HG02642 (cell line): Measurements from ENCODE around the gene GJA10.
A peak's percentile ranks its signal among the peaks of the same experiment; 100 is the strongest.
"Not testable (repeated sequence)": the region's sequence is repeated elsewhere in the genome, so short reads cannot be mapped to it uniquely, and the experiment has no call there.

ENCODE experiments used
- ATAC-seq: cut with Tn5 transposase; IDR thresholded peaks from one replicate; pipeline ENCODE4 v1.9.1; 2021; ENCODE audit warnings: mild to moderate bottlenecking; ENCODE audit not compliant: unreplicated experiment, poor library complexity

Gene GJA10

DNA sequence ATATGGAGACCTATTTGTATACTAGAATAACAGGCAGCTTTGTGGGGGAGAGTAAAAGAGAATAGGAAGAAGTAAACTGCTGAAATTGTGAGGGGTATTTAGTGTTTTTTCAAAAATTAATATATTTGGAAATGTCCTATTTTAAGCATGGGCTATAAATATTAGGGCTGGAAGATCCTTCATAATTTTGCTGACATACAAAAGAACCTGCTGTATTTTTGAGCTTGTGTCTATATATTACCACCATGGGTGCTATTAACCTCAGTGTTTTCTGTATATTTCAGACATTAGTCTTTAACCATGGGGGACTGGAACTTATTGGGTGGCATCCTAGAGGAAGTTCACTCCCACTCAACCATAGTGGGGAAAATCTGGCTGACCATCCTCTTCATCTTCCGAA, at the start of gene GJA10:
Gene GJA10 (plus strand): TSS at position 301 of the 400 bp plus-strand sequence. CDS start 0 bp downstream, at position 301.
- no peak for ATAC-seq

DNA sequence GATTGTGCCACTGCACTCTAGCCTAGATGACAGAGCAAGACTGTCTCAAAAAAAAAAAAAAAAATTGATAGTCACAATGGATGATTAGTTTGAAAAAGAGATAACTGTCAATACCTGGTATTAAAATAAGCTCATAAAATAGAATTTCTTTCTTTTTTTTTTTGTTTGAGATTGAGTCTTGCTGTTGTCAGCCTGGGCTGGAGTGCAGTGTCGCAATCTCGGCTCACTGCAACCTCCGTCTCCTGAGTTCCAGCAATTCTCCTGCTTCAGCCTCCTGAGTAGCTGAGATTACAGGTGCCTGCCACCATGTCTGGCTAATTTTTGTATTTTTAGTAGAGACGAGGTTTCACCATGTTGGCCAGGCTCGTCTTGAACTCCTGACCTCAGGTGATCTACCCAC, 46.8 kb upstream of the GJA10 start:
- not testable (repeated sequence) for ATAC-seq

DNA sequence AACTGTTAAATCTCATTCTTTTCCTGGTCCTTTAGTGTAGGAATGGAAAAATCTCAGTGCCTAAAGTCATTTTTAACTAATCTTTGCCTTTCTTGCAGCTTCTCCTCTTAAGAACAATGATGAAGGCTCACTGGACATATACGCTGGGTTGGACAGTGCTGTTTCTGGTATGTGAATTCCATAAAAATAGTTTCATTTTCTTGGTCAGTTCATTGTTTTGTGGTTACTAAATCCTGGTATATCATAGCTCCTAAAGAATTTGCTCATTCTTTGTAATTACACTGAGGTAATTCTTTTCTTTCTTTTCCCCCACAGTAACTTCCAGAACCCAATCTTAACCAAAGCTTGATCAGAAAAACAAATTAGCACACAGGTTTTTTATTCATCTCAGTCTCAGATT, 41.2 kb upstream of the GJA10 start:
- no peak for ATAC-seq

DNA sequence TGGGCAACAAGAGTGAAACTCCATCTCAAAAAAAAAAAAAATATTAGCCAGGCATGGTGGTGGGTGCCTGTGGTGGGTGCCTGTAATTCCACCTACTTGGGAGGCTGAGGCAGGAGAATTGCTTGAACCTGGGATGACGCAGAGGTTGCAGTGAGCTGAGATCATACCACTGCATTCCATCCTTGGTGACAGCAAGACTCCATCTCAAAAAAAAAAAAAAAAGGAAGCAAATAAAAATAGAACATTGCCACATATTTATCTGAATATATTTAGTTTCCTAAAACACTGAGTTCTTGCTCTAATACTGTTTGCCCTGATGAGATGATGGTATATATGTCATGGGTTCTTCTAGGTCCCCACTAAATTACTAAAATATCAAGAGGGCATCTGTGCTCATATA, 36.2 kb upstream of the GJA10 start:
- no peak for ATAC-seq

DNA sequence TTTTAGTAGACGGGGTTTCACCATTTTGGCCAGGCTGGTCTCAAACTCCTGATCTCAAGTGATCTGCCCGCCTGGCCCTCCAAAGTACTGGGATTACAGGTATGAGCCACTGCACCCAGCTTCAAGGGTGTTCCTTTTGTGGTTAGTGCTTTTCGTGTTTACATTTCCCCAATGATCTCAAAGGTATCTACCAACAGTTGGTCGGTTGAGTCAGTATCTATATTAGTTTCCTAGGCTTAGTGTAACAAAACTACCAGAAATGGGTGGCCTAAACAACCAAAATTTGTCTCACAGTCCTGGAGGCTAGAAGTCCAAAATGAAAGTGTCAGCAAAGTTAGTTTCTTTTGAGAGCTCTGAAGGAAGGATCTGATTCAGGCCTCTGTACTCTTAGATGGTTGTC, 34.5 kb upstream of the GJA10 start:
- no peak for ATAC-seq

DNA sequence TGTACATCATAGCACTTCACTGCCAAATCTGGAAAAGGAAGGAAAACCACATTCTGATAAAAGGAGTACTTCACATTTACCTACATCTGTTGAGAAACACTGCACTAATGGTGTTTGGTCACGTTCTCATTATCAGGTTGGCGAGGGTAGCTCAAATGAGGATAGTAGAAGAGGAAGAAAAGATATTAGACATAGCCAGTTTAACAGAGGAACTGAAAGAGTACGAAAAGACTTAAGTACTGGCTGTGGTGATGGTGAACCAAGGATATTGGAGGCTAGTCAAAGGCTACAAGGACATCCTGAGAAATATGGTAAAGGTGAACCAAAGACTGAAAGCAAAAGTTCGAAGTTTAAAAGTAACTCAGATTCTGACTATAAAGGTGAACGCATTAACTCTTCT, 32.0 kb upstream of the GJA10 start:
- ATAC-seq, result peak; percentile 58

DNA sequence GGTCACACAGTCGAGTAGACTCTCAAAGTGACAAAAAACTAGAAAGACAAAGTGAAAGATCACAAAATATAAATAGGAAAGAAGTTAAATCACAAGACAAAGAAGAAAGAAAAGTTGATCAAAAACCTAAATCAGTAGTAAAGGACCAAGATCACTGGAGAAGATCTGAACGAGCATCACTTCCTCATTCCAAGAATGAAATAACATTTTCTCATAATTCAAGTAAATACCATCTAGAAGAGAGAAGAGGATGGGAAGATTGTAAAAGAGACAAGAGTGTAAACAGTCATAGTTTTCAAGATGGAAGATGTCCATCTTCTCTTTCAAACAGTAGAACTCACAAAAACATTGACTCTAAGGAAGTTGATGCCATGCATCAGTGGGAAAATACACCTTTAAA, 31.6 kb upstream of the GJA10 start:
- ATAC-seq, result peak; percentile 12

DNA sequence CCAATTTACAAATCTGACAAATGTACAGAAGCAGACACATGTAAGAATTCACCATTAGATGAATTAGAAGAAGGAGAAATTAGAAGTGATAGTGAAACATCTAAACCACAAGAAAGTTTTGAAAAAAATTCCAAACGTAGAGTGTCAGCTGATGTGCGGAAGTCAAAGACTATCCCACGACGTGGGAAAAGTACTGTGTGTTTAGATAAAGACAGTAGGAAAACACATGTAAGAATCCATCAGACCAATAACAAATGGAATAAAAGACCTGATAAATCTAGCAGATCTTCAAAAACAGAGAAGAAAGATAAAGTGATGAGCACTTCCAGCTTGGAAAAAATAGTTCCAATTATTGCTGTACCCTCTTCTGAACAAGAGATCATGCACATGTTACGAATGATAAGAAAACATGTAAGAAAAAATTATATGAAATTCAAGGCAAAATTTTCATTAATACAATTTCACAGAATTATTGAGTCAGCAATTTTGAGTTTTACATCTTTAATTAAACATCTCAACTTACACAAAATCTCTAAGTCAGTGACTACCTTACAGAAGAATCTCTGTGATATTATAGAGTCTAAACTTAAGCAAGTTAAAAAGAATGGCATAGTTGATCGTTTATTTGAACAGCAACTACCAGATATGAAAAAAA, 28.1 kb upstream of the GJA10 start:
- ATAC-seq, result no peak

DNA sequence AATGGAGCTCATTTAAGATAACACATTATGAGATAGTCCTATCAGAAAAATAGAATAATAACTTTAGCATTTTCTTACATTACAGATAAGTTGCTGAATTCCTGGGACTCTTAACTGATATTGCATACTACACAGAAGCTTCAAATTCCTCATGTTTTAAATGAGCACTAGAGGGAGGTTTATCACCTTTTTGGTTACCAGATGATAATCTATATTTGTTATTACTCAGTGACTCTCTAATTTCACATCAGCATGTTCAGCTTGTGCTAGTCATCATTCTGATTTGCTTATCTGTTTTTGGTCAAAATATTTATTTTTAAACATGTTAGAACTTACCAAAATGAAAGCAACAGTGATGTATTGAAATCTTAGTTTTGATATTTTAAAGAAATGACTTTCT, 20.5 kb upstream of the GJA10 start:
- ATAC-seq, result no peak

DNA sequence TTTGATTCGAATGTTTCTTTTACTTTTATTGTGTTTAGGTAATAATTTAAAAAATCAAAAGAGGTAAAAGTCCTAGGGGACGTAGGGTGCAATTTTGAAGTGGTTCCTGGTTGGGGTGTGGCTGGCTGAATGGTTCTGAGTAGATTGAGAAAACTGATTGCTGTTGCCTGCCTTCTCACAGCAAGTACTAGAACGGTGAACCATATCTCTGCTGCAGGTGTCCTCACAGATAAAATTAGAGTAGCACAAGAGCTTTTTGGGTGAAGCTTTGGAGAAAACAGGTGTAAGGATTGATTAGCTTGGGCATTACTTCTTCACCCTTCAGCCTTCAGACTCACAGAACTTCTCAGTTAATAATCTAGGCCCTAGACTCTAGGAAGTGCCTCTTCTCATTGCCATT, 19.8 kb upstream of the GJA10 start:
- ATAC-seq, result no peak

DNA sequence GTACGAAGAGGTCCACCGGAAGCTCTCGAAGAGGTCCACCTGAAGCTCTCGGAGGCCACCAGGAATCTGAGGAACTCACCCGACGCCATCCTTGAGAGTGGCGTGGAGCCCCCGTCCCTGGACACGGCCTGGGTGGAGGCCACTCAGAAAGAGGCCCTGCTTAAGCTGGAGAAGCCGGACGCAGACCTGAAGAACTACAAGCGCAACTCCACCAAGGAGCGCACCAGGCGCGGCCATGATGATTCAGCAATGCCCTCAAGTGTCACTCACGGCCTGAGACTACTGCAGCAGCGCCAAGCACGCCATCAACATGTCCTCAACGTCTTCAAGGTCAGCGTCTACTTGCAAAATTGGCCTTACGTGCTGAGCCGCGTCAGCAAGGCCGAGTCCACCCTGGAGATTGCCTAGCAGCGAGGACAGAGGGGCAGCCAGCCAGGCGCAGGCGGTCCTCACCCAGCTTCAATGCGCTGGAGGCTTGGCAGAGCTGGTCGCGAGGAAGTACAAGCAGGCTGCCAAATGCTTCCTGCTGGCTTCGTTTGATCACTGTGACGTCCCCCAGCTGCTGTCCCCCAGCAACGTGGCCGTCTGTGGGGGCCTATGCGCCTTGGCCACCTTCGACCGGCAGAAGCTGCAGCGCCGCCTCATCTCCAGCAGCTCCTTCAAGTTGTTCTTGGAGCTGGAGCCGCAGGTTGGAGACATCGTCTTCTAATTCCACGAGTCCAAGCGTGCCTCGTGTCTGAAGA, 7.7 kb upstream of the GJA10 start:
- no peak for ATAC-seq

DNA sequence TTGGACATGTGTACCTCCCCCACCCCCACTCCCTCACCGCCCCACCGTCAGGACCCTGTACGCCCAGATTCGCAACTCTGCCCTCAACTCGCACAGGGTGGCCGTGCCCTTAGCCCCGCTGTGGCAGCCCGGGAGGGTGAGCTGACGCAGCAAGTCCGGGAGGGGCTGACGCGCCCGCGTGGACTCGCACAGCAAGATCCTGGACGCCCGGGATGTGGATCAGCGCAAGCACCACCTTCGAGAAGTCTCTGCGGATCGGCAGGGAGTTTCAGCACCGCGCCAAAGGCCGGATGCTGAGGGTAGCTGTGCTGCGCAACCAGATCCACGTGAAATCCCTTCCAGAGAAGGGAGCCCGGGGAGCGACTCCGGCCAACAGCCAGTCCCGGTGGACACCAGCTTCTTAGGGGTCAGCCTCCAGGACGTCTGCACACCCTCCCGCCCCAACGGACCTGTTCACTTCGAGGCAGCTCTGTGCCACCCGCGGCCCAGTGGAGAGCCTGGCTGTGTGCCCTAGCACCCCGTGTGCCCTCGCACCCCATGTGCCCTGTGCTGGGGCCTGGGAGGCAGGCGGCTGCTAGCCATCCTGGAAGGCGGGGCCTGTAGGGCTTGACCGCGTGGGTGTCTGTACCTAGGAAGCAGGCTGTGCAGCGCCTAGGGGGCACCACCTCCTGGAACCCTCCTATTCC, 6.7 kb upstream of the GJA10 start:
- ATAC-seq, result no peak

DNA sequence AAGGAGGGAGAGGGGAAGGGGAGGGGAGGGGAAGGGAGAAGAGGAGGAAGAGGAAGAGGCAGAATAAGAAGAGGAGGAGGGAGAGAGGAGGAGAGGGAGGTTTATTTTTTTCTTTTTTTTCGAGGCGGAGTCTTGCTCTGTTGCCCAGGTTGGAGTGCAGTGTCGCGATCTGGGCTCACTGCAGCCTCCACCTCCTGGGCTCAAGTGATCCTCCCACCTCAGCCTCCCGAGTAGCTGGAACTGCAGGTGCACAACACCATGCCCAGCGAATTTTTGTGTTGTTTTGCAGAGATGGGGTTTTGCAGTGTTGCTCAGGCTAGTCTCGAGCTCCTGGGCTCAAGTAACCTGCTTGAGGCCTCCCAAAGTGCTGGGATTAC, 6.1 kb upstream of the GJA10 start:
- no peak for ATAC-seq

DNA sequence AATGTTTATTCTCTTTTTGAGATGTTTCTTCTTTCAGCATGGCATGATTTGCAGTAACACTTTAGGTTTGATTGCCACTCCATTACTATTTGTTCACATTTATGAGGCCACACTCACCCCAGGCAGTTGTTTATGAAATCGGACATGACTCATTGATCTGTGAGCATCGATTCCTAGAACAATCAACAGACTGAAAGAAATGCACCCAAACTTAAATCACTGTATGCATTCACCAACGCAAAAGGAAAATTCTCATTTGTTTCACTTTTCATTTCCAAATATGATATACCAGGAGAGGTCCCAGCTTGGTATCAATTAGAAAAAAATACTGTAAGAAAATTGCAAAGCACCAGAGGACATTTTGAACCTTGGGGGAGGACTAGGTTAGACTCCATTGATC, 5.4 kb upstream of the GJA10 start:
- no peak for ATAC-seq

DNA sequence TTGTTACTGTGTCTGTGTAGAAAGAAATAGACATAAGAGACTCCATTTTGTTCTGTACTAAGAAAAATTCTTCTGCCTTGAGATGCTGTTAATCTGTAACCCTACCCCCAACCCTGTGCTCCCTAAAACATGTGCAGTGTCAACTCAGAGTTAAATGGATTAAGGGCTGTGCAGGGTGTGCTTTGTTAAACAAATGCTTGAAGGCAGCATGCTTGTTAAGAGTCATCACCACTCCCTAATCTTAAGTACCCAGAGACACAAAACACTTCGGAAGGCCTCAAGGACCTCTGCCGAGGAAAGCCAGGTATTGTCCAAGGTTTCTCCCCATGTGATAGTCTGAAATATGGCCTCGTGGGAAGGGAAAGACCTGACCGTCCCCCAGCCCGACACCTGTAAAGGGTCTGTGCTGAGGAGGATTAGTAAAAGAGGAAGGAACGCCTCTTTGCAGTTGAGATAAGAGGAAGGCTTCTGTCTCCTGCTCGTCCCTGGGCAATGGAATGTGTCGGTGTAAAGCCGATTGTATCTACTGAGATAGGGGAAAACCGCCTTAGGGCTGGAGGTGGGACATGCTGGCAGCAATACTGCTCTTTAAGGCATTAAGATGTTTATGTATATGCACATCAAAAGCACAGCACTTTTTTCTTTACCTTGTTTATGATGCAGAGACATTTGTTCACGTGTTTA, 3.3 kb upstream of the GJA10 start:
- not testable (repeated sequence) for ATAC-seq

DNA sequence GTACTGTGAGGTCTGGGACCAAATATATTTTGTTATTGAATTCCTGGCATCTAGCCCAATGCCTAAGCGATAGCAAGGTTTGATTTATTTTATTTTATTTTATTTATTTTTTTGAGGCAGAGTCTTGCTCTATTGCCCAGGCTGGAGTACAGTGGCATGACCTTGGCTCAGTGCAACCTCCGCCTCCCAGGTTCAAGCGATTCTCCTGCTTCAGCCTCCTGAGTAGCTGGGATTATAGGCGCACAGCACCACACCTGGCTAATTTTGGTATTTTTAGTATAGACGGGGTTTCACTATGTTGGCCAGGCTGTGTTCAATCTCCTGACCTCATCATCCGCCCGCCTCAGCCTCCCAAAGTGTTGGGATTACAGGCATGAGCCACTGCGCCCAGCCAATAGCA, 1.7 kb upstream of the GJA10 start:
- not testable (repeated sequence) for ATAC-seq

DNA sequence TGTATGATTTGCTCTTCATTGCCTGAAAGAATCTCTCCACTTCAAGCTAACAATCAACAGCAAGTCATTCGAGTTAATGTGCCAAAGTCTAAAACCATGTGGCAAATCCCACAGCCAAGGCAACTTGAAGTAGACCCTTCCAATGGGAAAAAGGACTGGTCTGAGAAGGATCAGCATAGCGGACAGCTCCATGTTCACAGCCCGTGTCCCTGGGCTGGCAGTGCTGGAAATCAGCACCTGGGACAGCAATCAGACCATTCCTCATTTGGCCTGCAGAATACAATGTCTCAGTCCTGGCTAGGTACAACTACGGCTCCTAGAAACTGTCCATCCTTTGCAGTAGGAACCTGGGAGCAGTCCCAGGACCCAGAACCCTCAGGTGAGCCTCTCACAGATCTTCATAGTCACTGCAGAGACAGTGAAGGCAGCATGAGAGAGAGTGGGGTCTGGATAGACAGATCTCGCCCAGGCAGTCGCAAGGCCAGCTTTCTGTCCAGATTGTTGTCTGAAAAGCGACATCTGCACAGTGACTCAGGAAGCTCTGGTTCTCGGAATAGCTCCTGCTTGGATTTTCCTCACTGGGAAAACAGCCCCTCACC, 1.1 kb downstream of the GJA10 start:
- ATAC-seq, result no peak

DNA sequence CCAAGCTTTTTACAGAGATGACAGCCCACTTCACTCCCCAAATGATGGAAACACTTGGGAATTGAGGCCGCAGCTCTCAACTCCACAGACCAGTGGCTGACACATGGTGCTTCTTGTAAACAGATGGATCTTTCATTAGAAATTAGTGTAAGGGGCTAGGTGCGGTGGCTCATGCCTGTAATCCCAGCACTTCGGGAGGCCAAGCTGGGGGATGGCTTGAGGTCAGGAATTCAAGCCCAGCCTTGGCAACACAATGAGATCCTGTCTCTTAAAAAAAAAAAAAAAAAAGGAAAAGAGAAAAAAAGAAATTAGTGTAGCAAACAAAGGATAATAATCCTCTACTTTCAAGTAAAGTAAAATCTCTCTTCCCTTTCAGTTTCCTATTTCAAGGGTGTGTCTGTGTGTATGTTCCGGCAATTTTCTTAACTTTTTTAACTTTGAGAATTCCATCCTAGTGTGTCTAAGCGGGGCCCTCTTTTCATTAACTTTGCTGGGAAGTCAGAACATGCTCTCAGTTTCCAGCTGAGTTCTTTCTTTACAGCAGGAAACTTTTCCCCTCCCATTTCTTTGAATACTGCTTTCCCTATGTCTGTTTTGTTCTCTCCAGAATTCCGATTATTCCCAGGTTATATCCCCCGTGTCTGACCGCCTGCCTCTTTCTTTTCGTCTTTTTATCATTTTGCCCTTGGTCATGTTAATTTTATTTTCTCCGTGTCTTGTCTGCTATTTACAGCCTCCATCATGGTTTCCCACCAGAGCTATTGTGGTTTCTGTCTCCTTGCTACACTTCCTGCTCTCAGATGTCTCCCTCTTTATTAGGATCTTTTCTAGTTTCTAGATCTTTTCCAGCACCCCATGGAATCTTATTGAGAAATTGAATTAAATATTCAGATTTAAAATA, 16.0 kb downstream of the GJA10 start:
- ATAC-seq, result not testable (repeated sequence)

DNA sequence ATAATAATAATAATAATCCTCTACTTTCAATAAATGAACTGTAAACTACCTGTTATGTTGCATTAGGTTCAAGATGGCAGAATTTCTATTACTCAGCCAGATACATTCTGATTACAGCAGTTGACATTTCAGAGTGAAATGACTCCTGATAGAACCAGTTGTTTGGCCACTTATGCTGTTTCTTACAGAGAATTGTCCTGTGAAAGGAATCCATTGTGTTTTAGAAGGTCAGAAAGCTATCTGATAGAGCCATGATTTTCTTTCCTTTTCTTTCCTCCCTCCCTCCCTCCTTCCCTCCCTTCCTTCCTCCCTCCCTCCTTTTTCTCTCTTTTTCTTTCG, 16.6 kb downstream of the GJA10 start:
- ATAC-seq, result no peak
